Endometrial microvascular endothelial cells (primary cell): ENCODE measurements around the gene AMOTL2. TPM values are rescaled to one million over a fixed set of nuclear protein-coding genes. Genes with fewer than 3 reads are reported as not detected.

Experiments used
- in situ Hi-C: cut with HindIII; loops from 2 replicates; pipeline ENCODE4 v1.10.0; 2017; ENCODE audit warnings: low sequenced_read_pairs, low pct_unique_long_range_greater_than_20kb; ENCODE audit errors: inconsistent ontology term
- total RNA-seq: library from RNA; depleted of rRNA; stranded (reverse); fragments of >200 nt; gene quantifications from one replicate; pipeline ENCODE4 v1.2.3, GENCODE V29; 2015; ENCODE audit errors: inconsistent ontology term

AMOTL2 gene
- 78.7 TPM for total RNA-seq

GRCh38 chr3:134374105-134374790, at the start of gene AMOTL2:
Gene AMOTL2 (minus strand): TSS chr3:134374447. CDS start chr3:134371433, 3,014 bp downstream.
- in situ Hi-C loops: no loop called here

GRCh38 chr3:134423153-134423552, 48.9 kb upstream of the AMOTL2 start:
- in situ Hi-C loops: no loop called here

- in situ Hi-C loops: no loop called here
Observed at GRCh38 chr3:134419960-134420321, 45.7 kb upstream of the AMOTL2 start.

- in situ Hi-C loops: no loop called here
Observed at GRCh38 chr3:134419214-134419959, 45.1 kb upstream of the AMOTL2 start.

- in situ Hi-C loops: no loop called here
Observed at GRCh38 chr3:134409041-134409440, 34.8 kb upstream of the AMOTL2 start.

- in situ Hi-C loops: no loop called here
Observed at GRCh38 chr3:134407239-134407625, 33.0 kb upstream of the AMOTL2 start.

- in situ Hi-C loops: no loop called here
Observed at GRCh38 chr3:134406331-134407238, 32.3 kb upstream of the AMOTL2 start.

GRCh38 chr3:134404366-134404885, 30.2 kb upstream of the AMOTL2 start:
- in situ Hi-C loops: no loop called here

- in situ Hi-C loops: loop anchor here (25.0 kb wide), 1 partner anchor 90 kb away; the partner anchor contains the start of genes ANAPC13 and CEP63
Observed at GRCh38 chr3:134397755-134398154, 23.5 kb upstream of the AMOTL2 start.

- in situ Hi-C loops: loop anchor here (25.0 kb wide), 1 partner anchor 92 kb away; the partner anchor contains the start of genes ANAPC13 and CEP63
Observed at GRCh38 chr3:134395103-134395502, 20.9 kb upstream of the AMOTL2 start.

- in situ Hi-C loops: loop anchor here (25.0 kb wide), 1 partner anchor 93 kb away; the partner anchor contains the start of genes ANAPC13 and CEP63
Observed at GRCh38 chr3:134394380-134394779, 20.1 kb upstream of the AMOTL2 start.

- in situ Hi-C loops: loop anchor here (25.0 kb wide), 1 partner anchor 94 kb away; the partner anchor contains the start of genes ANAPC13 and CEP63
Observed at GRCh38 chr3:134393074-134393473, 18.8 kb upstream of the AMOTL2 start.

GRCh38 chr3:134392336-134392983, 18.2 kb upstream of the AMOTL2 start:
- in situ Hi-C loops: loop anchor here (25.0 kb wide), 1 partner anchor 95 kb away; the partner anchor contains the start of genes ANAPC13 and CEP63

GRCh38 chr3:134389865-134390264, 15.6 kb upstream of the AMOTL2 start:
- in situ Hi-C loops: loop anchor here (25.0 kb wide), 1 partner anchor 97 kb away; the partner anchor contains the start of genes ANAPC13 and CEP63

- in situ Hi-C loops: loop anchor here (25.0 kb wide), 1 partner anchor 98 kb away; the partner anchor contains the start of genes ANAPC13 and CEP63
Observed at GRCh38 chr3:134388788-134389485, 14.7 kb upstream of the AMOTL2 start.

- in situ Hi-C loops: loop anchor here (25.0 kb wide), 1 partner anchor 99 kb away; the partner anchor contains the start of genes ANAPC13 and CEP63
Observed at GRCh38 chr3:134388292-134388691, 14.0 kb upstream of the AMOTL2 start.

GRCh38 chr3:134387293-134387692, 13.0 kb upstream of the AMOTL2 start:
- in situ Hi-C loops: loop anchor here (25.0 kb wide), 1 partner anchor 100 kb away; the partner anchor contains the start of genes ANAPC13 and CEP63
